Ammon's horn (tissue), 1 donor: ENCODE data around the gene FNDC5.

ENCODE experiments used
- DNase-seq: peaks from one replicate; pipeline ENCODE4 v3.0.0-alpha.2; 2016; ENCODE audit warnings: low spot score

The FNDC5 gene

GRCh38 chr1:32897082-32898049 is 26.7 kb upstream of the FNDC5 start:
- DNase-seq, result no peak

- no peak for DNase-seq
These were observed 25.7 kb upstream of the FNDC5 start for GRCh38 chr1:32896451-32896850.

- no peak for DNase-seq
These were observed 24.9 kb upstream of the FNDC5 start for GRCh38 chr1:32895325-32896215.

GRCh38 chr1:32894681-32895080 is 24.0 kb upstream of the FNDC5 start:
- no peak for DNase-seq

- no peak for DNase-seq
These were observed 23.4 kb upstream of the FNDC5 start for GRCh38 chr1:32894019-32894600.

GRCh38 chr1:32893198-32894018 is 22.7 kb upstream of the FNDC5 start:
- DNase-seq, result no peak

- peak; percentile 91 for DNase-seq
These were observed 21.9 kb upstream of the FNDC5 start for GRCh38 chr1:32892368-32893197.

- no peak for DNase-seq
These were observed 20.9 kb upstream of the FNDC5 start for GRCh38 chr1:32891630-32892029.

- no peak for DNase-seq
These were observed 20.5 kb upstream of the FNDC5 start for GRCh38 chr1:32891241-32891570.

GRCh38 chr1:32890516-32891240 is 20.0 kb upstream of the FNDC5 start:
- no peak for DNase-seq

GRCh38 chr1:32889731-32890278 is 19.1 kb upstream of the FNDC5 start:
- no peak for DNase-seq

GRCh38 chr1:32888677-32889420 is 18.1 kb upstream of the FNDC5 start:
- DNase-seq, result no peak

- no peak for DNase-seq
These were observed 17.4 kb upstream of the FNDC5 start for GRCh38 chr1:32888134-32888533.

GRCh38 chr1:32887623-32888022 is 16.9 kb upstream of the FNDC5 start:
- no peak for DNase-seq

- DNase-seq, result no peak
These were observed 16.2 kb upstream of the FNDC5 start for GRCh38 chr1:32886828-32887414.

GRCh38 chr1:32886004-32886827 is 15.5 kb upstream of the FNDC5 start, which contains the start of gene HPCA:
Gene HPCA, plus strand, starts transcription at chr1:32886491. Its CDS starts 2,408 bp downstream, at chr1:32888899.
- no peak for DNase-seq

GRCh38 chr1:32885676-32886003 is 14.9 kb upstream of the FNDC5 start:
- DNase-seq, result no peak

GRCh38 chr1:32884726-32885125 is 14.0 kb upstream of the FNDC5 start:
- no peak for DNase-seq
